Upper lobe of left lung (tissue), 6 donors: Measurements from ENCODE around the gene PHF1. TPM values are rescaled to one million over a fixed set of nuclear protein-coding genes. Genes with fewer than 3 reads are reported as not detected.

Experiments
- ATAC-seq, 2 donors: fragments of 200-7000 bp; cut with Tn5 transposase; one replicate each; pipeline ENCODE4 v1.9.1; 2022; ENCODE audit warnings: mild to moderate bottlenecking in 2 of 2, moderate library complexity in 2 of 2; ENCODE audit not compliant: low FRiP score in 2 of 2
- DNase-seq, 2 donors: peaks; one replicate each; pipeline ENCODE4 v3.0.0-alpha.2; 2019 to 2020
- H3K27ac ChIP-seq, 4 donors: fragments of 200-600 bp; sonication (generic); one replicate each; pipeline ENCODE4 v1.5.1; 2016 to 2019
- H3K27me3 ChIP-seq, 4 donors: fragments of 200-600 bp; sonication (generic); one replicate each; pipeline ENCODE4 v1.5.1; 2017 to 2019
- H3K36me3 ChIP-seq, 4 donors: fragments of 200-600 bp; sonication (generic); one replicate each; pipeline ENCODE4 v1.5.1; 2016 to 2019
- H3K4me1 ChIP-seq, 4 donors: fragments of 200-600 bp; sonication (generic); one replicate each; pipeline ENCODE4 v1.5.1; 2018 to 2019
- H3K4me3 ChIP-seq, 4 donors: fragments of 200-600 bp; sonication (generic); one replicate each; pipeline ENCODE4 v1.5.1; 2017 to 2019; ENCODE audit warnings: mild to moderate bottlenecking in 2 of 4, moderate library complexity in 1 of 4
- H3K9me3 ChIP-seq, 4 donors: fragments of 200-600 bp; sonication (generic); one replicate each; pipeline ENCODE4 v1.5.1; 2018 to 2019
- EP300 ChIP-seq, 4 donors: sonication (generic); formaldehyde crosslinking; IDR thresholded peaks; one replicate each; pipeline ENCODE4 v1.5.1; 2017; ENCODE audit warnings: antibody characterized with exemption in 4 of 4, control low read depth in 2 of 4
- POLR2A ChIP-seq, 4 donors: fragments of 450-650 bp; IDR thresholded peaks; one replicate each; pipeline ENCODE4 v1.5.1; 2016 to 2017; ENCODE audit warnings: antibody characterized with exemption in 4 of 4, mild to moderate bottlenecking in 2 of 4
- POLR2AphosphoS5 ChIP-seq, 2 donors: sonication (generic); formaldehyde crosslinking; IDR thresholded peaks; one replicate each; pipeline ENCODE4 v1.5.1; 2017; ENCODE audit warnings: antibody characterized with exemption in 2 of 2
- WGBS, 2 donors: methylation state at CpG; one replicate each; pipeline ENCODE4 v1.1.5; 2017 to 2018; 5-methylcytosine and 5-hydroxymethylcytosine counted together
- total RNA-seq, 6 donors: library from RNA; depleted of rRNA in 4 of 6; stranded (reverse); fragments of >200 nt in 4 of 6; gene quantifications; one replicate each; pipeline versions ENCODE4 v1.1.0 to v1.2.1, GENCODE V29; 2016 to 2021
- TF ChIP-seq, protein P1 (sequence below), 6 experiments: fragments of 450-650 bp in 4 of 6; fragments of 200-600 bp in 2 of 6; sonication (generic) in 2 of 6; IDR thresholded peaks; one replicate each; pipeline ENCODE4 v1.5.1; 2016 to 2019; ENCODE audit warnings: antibody characterized with exemption in 6 of 6
- donor health status: DM: no; HTN: no; CAD: no; lungs with moderate emphysema.
- donor health status: DM: no; HTN: yes; CAD: no; lungs with severe emphysema.

The PHF1 gene
- total RNA-seq, 6 donors from 2014 or later: 61.7 to 150 (median 65.5) TPM

DNA sequence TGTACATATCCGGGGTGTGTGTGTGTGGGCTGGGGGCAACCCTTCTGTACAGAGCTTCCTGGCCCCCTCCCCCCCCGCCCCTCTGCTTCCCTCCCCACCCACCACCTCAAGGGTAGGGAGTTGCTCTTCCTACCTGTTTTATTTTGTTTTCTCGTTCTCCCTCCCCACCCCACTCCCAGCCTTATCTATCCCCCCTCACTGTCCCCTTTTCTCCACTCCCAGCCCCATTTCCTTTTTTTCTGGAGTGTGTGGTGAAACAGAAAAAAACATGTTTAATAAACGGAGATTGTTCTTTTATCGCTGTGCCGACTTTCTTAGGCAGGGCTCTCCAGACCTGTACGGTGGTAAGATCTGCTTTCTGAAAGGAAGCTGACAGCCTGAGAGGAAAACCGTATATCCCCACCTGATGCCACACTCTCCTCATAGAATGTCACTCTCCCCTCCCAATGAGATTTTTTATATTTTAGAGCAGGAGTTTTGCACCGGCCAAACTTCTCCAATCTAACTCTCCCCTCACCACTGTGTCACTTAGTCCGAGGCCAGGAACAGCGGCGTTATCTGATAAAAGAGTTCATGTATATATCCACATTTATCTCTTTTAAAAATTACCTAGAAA, 42.7 kb downstream of the PHF1 start:
- Histone ChIP-seq H3K36me3 (peaks cover 0 to 17% (median 2%) of the 10 kb centered on the region in 4 donors), H3K4me1 (peaks cover 17 to 31% (median 21%) of the 10 kb centered on the region in 4 donors), H3K27ac (peak overlapping the region; percentile 70 to 91 (median 81)), H3K27me3 (no peaks in the 10 kb centered on the region), H3K9me3 (no peaks in the 10 kb centered on the region), H3K4me3 (peak overlapping the region; percentile 74 to 90 (median 80))
- ATAC-seq (no peak), DNase-seq (no peak)
- 1% methylated on average over 12 of the region's 12 CpGs for WGBS, 2 donors
- TF ChIP-seq POLR2AphosphoS5 (IDR thresholded peaks at IDR 0.05): no peak
- TF ChIP-seq POLR2A (IDR thresholded peaks at IDR 0.05): no peak
- TF ChIP-seq, protein P1, sequence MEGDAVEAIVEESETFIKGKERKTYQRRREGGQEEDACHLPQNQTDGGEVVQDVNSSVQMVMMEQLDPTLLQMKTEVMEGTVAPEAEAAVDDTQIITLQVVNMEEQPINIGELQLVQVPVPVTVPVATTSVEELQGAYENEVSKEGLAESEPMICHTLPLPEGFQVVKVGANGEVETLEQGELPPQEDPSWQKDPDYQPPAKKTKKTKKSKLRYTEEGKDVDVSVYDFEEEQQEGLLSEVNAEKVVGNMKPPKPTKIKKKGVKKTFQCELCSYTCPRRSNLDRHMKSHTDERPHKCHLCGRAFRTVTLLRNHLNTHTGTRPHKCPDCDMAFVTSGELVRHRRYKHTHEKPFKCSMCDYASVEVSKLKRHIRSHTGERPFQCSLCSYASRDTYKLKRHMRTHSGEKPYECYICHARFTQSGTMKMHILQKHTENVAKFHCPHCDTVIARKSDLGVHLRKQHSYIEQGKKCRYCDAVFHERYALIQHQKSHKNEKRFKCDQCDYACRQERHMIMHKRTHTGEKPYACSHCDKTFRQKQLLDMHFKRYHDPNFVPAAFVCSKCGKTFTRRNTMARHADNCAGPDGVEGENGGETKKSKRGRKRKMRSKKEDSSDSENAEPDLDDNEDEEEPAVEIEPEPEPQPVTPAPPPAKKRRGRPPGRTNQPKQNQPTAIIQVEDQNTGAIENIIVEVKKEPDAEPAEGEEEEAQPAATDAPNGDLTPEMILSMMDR (IDR thresholded peaks at IDR 0.05): no peak
- no peak for TF ChIP-seq EP300 (IDR thresholded peaks at IDR 0.05)

DNA sequence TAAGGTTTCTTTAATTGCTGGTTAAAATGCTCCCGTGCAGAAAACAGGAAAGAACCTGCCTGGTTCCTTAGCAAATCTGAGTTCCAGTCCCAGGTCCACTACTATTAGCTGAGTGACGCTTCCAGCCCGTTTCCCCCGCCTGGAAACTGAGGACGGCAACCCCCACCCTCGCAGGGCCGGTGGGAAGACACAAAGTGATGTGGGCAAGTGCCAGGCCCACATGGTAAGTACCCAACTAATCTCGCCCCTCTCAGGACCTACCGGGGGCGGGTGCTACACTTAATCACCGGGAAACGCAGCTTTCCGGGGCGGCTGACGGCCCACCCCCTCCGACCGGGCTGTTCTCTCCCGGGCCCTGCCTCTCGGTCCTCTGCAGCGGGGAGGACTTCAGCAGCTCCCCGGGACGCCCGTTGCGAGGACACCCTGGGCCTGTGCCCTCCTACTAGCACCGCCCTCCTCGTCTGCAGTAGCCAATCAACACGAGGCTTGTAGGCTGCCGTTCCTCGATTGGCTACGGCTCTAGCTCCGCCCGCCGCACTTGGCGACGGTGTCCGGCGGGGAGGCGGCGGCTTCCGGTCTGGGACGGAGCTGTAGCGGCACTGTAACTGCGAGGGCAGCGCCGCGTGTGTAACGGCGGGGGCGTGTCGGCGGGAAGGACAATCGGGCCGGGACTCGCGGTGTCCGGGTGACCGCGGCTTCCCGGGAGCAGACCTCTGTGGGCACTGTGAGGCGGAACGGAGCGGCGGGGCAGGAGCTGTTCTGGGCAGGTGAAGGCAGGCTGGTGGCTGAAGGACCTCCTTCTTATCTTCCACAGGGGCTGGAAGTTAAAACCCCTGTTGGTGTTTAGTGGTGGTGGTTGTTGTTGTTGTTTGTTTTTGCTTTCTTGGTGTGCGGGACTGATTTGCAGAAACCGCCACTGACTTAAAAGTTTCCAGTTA, 43.5 kb downstream of the PHF1 start, which contains the start of gene ZBTB9:
Gene ZBTB9, plus strand, starts transcription at position 568 of the 938 bp plus-strand sequence. CDS start 525 bp downstream, outside the sequence.
- ATAC-seq (peak; percentile 99), DNase-seq (peak; percentile 97)
- Histone ChIP-seq H3K4me3 (peak within 1 kb of the TSS; percentile 74 to 90 (median 80)), H3K4me1 (peaks cover 17 to 31% (median 21%) of the 10 kb centered on the region in 4 donors), H3K9me3 (no peaks in the 10 kb centered on the region), H3K27ac (peak within 1 kb of the TSS; percentile 70 to 91 (median 81)), H3K27me3 (no peaks in the 10 kb centered on the region), H3K36me3 (peaks cover 0 to 9% (median 0%) of the 10 kb centered on the region in 4 donors)
- TF ChIP-seq POLR2A (IDR thresholded peaks at IDR 0.05) (peak in 2 of 4 donors; percentile 62 to 93), EP300 (IDR thresholded peaks at IDR 0.05) (no peak), POLR2AphosphoS5 (IDR thresholded peaks at IDR 0.05) (peak; percentile 88 to 93)
- TF ChIP-seq, protein P1 (IDR thresholded peaks at IDR 0.05): peak in 3 of 6 experiments; percentile 6 to 32 (median 22)
- 0% methylated on average over 10 to 55 of the region's 65 CpGs for WGBS, 2 donors

DNA sequence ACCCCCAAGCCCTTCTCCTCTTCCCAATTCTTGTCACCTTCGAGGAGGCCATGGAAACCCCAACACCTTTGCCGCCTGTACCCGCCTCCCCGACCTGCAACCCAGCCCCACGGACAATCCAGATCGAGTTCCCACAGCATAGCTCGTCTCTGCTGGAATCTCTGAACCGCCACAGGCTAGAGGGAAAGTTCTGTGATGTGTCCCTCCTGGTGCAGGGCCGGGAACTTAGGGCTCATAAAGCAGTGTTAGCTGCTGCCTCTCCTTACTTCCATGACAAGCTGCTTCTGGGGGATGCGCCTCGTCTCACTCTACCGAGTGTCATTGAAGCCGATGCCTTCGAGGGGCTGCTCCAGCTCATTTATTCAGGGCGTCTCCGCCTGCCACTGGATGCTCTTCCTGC, 44.2 kb downstream of the PHF1 start:
- 52 to 53% methylated on average over 15 to 16 of the region's 16 CpGs for WGBS, 2 donors
- Histone ChIP-seq H3K9me3 (no peaks in the 10 kb centered on the region), H3K27ac (peak overlapping the region in 2 of 4 donors; percentile 86 to 91), H3K36me3 (peaks cover 0 to 9% (median 0%) of the 10 kb centered on the region in 4 donors), H3K4me3 (peak overlapping the region; percentile 61 to 90 (median 80)), H3K27me3 (no peaks in the 10 kb centered on the region), H3K4me1 (peaks cover 15 to 31% (median 21%) of the 10 kb centered on the region in 4 donors)
- no peak for ATAC-seq
- no peak for TF ChIP-seq EP300 (IDR thresholded peaks at IDR 0.05)
- no peak for TF ChIP-seq POLR2A (IDR thresholded peaks at IDR 0.05)
- no peak for TF ChIP-seq POLR2AphosphoS5 (IDR thresholded peaks at IDR 0.05)
- TF ChIP-seq, protein P1 (IDR thresholded peaks at IDR 0.05): no peak
- no peak for DNase-seq

DNA sequence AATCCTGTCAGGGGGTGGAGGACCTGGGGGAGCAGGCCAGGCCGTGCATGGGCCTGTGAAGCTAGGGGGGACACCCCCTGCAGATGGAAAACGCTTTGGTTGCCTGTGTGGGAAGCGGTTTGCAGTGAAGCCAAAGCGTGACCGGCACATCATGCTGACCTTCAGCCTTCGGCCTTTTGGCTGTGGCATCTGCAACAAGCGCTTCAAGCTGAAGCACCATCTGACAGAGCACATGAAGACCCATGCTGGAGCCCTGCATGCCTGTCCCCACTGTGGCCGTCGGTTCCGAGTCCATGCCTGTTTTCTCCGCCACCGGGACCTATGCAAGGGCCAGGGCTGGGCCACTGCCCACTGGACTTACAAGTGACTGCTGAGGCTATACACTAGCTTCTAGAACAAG, 45.3 kb downstream of the PHF1 start:
- H3K9me3 ChIP-seq: no peaks in the 10 kb centered on the region
- H3K4me3 ChIP-seq: no peak overlapping the region
- H3K36me3 ChIP-seq: peaks cover 0 to 9% (median 0%) of the 10 kb centered on the region in 4 donors
- peaks cover 14 to 31% (median 18%) of the 10 kb centered on the region in 4 donors for H3K4me1 ChIP-seq
- H3K27me3 ChIP-seq: no peaks in the 10 kb centered on the region
- TF ChIP-seq EP300 (IDR thresholded peaks at IDR 0.05): no peak
- no peak for TF ChIP-seq POLR2AphosphoS5 (IDR thresholded peaks at IDR 0.05)
- TF ChIP-seq, protein P1 (IDR thresholded peaks at IDR 0.05): no peak
- TF ChIP-seq POLR2A (IDR thresholded peaks at IDR 0.05): no peak
- DNase-seq (no peak), ATAC-seq (no peak)
- H3K27ac ChIP-seq: no peak overlapping the region
- 93 to 97% methylated on average over 2 to 12 of the region's 12 CpGs for WGBS, 2 donors
